ENCODE results near the gene CRYBG1. TPM values are rescaled to one million over a fixed set of nuclear protein-coding genes. Genes with fewer than 3 reads are reported as not detected.
"Not testable (repeated sequence)": the region's sequence is repeated elsewhere in the genome, so short reads cannot be mapped to it uniquely, and the experiment has no call there.

The CRYBG1 gene
- total RNA-seq, 4 donors from 2014 or later = 7.9 to 14.4 (median 11.1) TPM

- H3K27ac ChIP-seq = no peak overlapping the region
- intact Hi-C loops (cut with DNase I) = no loop called here
- H3K4me3 ChIP-seq (replicated peaks in 1 of 3) = no peak overlapping the region
- DNase-seq = no peak
- no peaks in the 10 kb centered on the region for H3K27me3 ChIP-seq
- peaks cover 0 to 8% of the 10 kb centered on the region in 2 donors for H3K4me1 ChIP-seq
- TF ChIP-seq POLR2A (IDR thresholded peaks at IDR 0.05) = no peak
- TF ChIP-seq, protein P1, sequence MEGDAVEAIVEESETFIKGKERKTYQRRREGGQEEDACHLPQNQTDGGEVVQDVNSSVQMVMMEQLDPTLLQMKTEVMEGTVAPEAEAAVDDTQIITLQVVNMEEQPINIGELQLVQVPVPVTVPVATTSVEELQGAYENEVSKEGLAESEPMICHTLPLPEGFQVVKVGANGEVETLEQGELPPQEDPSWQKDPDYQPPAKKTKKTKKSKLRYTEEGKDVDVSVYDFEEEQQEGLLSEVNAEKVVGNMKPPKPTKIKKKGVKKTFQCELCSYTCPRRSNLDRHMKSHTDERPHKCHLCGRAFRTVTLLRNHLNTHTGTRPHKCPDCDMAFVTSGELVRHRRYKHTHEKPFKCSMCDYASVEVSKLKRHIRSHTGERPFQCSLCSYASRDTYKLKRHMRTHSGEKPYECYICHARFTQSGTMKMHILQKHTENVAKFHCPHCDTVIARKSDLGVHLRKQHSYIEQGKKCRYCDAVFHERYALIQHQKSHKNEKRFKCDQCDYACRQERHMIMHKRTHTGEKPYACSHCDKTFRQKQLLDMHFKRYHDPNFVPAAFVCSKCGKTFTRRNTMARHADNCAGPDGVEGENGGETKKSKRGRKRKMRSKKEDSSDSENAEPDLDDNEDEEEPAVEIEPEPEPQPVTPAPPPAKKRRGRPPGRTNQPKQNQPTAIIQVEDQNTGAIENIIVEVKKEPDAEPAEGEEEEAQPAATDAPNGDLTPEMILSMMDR (IDR thresholded peaks at IDR 0.05) = no peak
- 97% methylated on average over 4 of the region's 4 CpGs for WGBS, 2 donors
- H3K9me3 ChIP-seq = no peaks in the 10 kb centered on the region
- H3K36me3 ChIP-seq = no peaks in the 10 kb centered on the region
These were observed 226.4 kb downstream of the CRYBG1 start for GRCh38 chr6:106586815-106587415.

- intact Hi-C loops (cut with DNase I); H3K27ac ChIP-seq; H3K4me1 ChIP-seq; H3K36me3 ChIP-seq; H3K27me3 ChIP-seq; DNase-seq; H3K9me3 ChIP-seq; H3K4me3 ChIP-seq (replicated peaks in 1 of 3): not testable (repeated sequence)
- 76 to 84% methylated on average over 5 of the region's 5 CpGs for WGBS, 2 donors
These were observed 228.4 kb downstream of the CRYBG1 start for GRCh38 chr6:106588937-106589336.

DNA sequence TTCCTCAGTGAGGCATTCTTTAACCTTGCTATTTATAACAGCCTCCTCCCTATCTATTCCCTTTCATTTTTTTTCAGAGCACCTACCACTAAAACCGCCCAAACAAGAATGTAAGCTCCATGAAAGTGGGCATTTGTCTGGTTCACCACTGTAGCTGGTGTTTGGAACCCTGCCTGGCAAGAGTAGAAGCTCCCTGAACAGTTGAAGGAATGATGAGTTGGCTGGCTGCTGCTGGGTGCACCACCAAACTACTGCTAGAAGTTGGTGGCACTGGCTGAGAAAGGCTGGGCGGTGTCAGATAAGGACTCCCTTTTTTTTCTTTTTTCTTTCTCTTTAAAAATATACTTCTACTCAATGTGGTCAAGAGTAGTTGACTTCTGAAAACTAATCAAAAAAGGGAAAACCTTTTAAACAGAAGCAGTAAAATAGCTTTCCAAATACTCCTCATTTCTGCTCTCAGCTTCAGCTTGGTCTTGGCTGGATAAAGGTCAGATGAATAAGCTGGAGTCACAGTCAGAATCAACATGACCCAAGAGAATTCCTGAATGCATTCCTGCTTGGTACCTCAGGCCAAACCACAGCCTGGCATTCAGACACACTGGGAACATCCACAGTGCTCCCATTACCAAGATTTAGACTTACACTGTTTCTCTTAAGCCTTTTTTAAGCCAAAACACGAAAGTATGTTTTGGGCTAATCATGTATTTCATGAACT is 230.8 kb downstream of the CRYBG1 start:
- H3K36me3 ChIP-seq = no peaks in the 10 kb centered on the region
- H3K4me1 ChIP-seq = peaks cover 0 to 8% of the 10 kb centered on the region in 2 donors
- intact Hi-C loops (cut with DNase I) = no loop called here
- no peaks in the 10 kb centered on the region for H3K9me3 ChIP-seq
- WGBS, 2 donors = 85 to 92% methylated on average over 3 of the region's 3 CpGs
- no peak overlapping the region for H3K27ac ChIP-seq
- no peak overlapping the region for H3K4me3 ChIP-seq (replicated peaks in 1 of 3)
- no peaks in the 10 kb centered on the region for H3K27me3 ChIP-seq
- TF ChIP-seq, protein P1 (IDR thresholded peaks at IDR 0.05) = no peak
- no peak for TF ChIP-seq POLR2A (IDR thresholded peaks at IDR 0.05)
- DNase-seq = no peak

DNA sequence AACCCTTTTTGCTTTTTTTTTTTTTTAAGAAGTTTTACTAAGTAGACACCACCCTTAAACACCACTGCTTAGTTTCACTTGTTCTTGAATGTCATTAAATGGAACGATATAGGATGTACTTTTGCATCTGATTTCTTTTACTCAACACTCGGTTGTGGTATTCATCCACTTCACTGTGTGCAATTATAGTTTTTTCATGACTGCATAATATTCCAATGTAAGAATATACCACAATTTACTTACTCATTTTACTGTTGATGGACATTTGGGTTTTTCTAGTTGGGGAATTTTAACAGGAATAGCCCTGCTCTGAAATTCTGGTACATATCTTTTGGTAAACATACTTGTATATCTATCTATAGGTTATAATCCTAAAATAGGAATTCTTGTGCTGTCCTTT is 238.9 kb downstream of the CRYBG1 start:
- intact Hi-C loops (cut with DNase I) = no loop called here
- 49 to 50% methylated on average over 2 of the region's 2 CpGs for WGBS, 2 donors
- Histone ChIP-seq H3K9me3 (no peaks in the 10 kb centered on the region), H3K36me3 (no peaks in the 10 kb centered on the region), H3K4me3 (replicated peaks in 1 of 3) (no peak overlapping the region), H3K4me1 (no peaks in the 10 kb centered on the region), H3K27me3 (no peaks in the 10 kb centered on the region), H3K27ac (no peak overlapping the region)
- TF ChIP-seq, protein P1 (IDR thresholded peaks at IDR 0.05) = no peak
- TF ChIP-seq POLR2A (IDR thresholded peaks at IDR 0.05) = no peak
- DNase-seq = no peak

GRCh38 chr6:106600329-106600728 is 239.8 kb downstream of the CRYBG1 start:
- no peak for DNase-seq
- TF ChIP-seq, protein P1 (IDR thresholded peaks at IDR 0.05) = no peak
- TF ChIP-seq POLR2A (IDR thresholded peaks at IDR 0.05) = no peak
- no peaks in the 10 kb centered on the region for H3K36me3 ChIP-seq
- no peak overlapping the region for H3K4me3 ChIP-seq (replicated peaks in 1 of 3)
- 96 to 99% methylated on average over 2 of the region's 2 CpGs for WGBS, 2 donors
- intact Hi-C loops (cut with DNase I) = no loop called here
- H3K4me1 ChIP-seq = no peaks in the 10 kb centered on the region
- H3K27me3 ChIP-seq = no peaks in the 10 kb centered on the region
- H3K9me3 ChIP-seq = no peaks in the 10 kb centered on the region
- H3K27ac ChIP-seq = no peak overlapping the region
